Measurements from ENCODE around the gene XRN2. TPM values are rescaled to one million over a fixed set of nuclear protein-coding genes. Genes with fewer than 3 reads are reported as not detected.

XRN2 gene
- total RNA-seq, 4 donors from 2014 or later: 31.9 to 50.9 (median 37.3) TPM

- DNase-seq (ENCODE audit: low spot score in 2 of 2): no peak
- TF ChIP-seq POLR2A (IDR thresholded peaks at IDR 0.05) (no peak), CTCF (IDR thresholded peaks at IDR 0.05) (no peak)
- WGBS, 2 donors: 33 to 38% methylated on average over 10 of the region's 10 CpGs
- intact Hi-C loops (cut with DNase I; ENCODE audit: low total_unique reads): no loop called here
- no peak overlapping the region for H3K4me3 ChIP-seq (ENCODE audit: low read depth, poor library complexity, severe bottlenecking)
Measured at GRCh38 chr20:21391972-21392352, 88.8 kb downstream of the XRN2 start.

GRCh38 chr20:21393166-21393565 lies 90.0 kb downstream of the XRN2 start:
- intact Hi-C loops (cut with DNase I; ENCODE audit: low total_unique reads): no loop called here
- WGBS, 2 donors: 60 to 65% methylated on average over 4 of the region's 4 CpGs
- no peak for DNase-seq (ENCODE audit: low spot score in 2 of 2)
- TF ChIP-seq POLR2A (IDR thresholded peaks at IDR 0.05): no peak
- no peak for TF ChIP-seq CTCF (IDR thresholded peaks at IDR 0.05)
- no peak overlapping the region for H3K4me3 ChIP-seq (ENCODE audit: low read depth, poor library complexity, severe bottlenecking)

GRCh38 chr20:21393816-21394519 lies 90.8 kb downstream of the XRN2 start:
- no peak overlapping the region for H3K4me3 ChIP-seq (ENCODE audit: low read depth, poor library complexity, severe bottlenecking)
- TF ChIP-seq POLR2A (IDR thresholded peaks at IDR 0.05): no peak
- no peak for TF ChIP-seq CTCF (IDR thresholded peaks at IDR 0.05)
- intact Hi-C loops (cut with DNase I; ENCODE audit: low total_unique reads): no loop called here
- no peak for DNase-seq (ENCODE audit: low spot score in 2 of 2)
- 56 to 63% methylated on average over 4 of the region's 4 CpGs for WGBS, 2 donors

GRCh38 chr20:21394551-21394950 lies 91.4 kb downstream of the XRN2 start:
- no peak overlapping the region for H3K4me3 ChIP-seq (ENCODE audit: low read depth, poor library complexity, severe bottlenecking)
- intact Hi-C loops (cut with DNase I; ENCODE audit: low total_unique reads): no loop called here
- 29 to 38% methylated on average over 3 of the region's 3 CpGs for WGBS, 2 donors
- no peak for DNase-seq (ENCODE audit: low spot score in 2 of 2)
- TF ChIP-seq CTCF (IDR thresholded peaks at IDR 0.05) (no peak), POLR2A (IDR thresholded peaks at IDR 0.05) (no peak)

- TF ChIP-seq CTCF (IDR thresholded peaks at IDR 0.05): no peak
- TF ChIP-seq POLR2A (IDR thresholded peaks at IDR 0.05): no peak
- WGBS, 2 donors: 28 to 30% methylated on average over 6 of the region's 6 CpGs
- no peak for DNase-seq (ENCODE audit: low spot score in 2 of 2)
- intact Hi-C loops (cut with DNase I; ENCODE audit: low total_unique reads): no loop called here
- no peak overlapping the region for H3K4me3 ChIP-seq (ENCODE audit: low read depth, poor library complexity, severe bottlenecking)
Measured at GRCh38 chr20:21395051-21395665, 92.0 kb downstream of the XRN2 start.

Measured in lower leg skin (tissue), 4 donors.